HT1080 (cell line): Measurements from ENCODE around the gene STK4. TPM values are rescaled to one million over a fixed set of nuclear protein-coding genes. Genes with fewer than 3 reads are reported as not detected.
"Not testable (repeated sequence)": the region's sequence is repeated elsewhere in the genome, so short reads cannot be mapped to it uniquely, and the experiment has no call there.

Experiments
- DNase-seq: peaks from one replicate; pipeline ENCODE4 v3.0.0-alpha.2; 2015; ENCODE audit warnings: low read depth
- total RNA-seq: library from RNA; depleted of rRNA; stranded (reverse); fragments of >200 nt; shearing (Covaris generic); gene quantifications from 2 replicates; pipeline ENCODE4 v1.2.3, GENCODE V29; 2014

Gene STK4
- total RNA-seq, 1 experiment from 2014 or later: 25.8 TPM

GRCh38 chr20:45052698-45053429 is 86.6 kb downstream of the STK4 start:
- peak; percentile 77 for DNase-seq

GRCh38 chr20:45053430-45054351 is 87.4 kb downstream of the STK4 start:
- DNase-seq: no peak

DNA sequence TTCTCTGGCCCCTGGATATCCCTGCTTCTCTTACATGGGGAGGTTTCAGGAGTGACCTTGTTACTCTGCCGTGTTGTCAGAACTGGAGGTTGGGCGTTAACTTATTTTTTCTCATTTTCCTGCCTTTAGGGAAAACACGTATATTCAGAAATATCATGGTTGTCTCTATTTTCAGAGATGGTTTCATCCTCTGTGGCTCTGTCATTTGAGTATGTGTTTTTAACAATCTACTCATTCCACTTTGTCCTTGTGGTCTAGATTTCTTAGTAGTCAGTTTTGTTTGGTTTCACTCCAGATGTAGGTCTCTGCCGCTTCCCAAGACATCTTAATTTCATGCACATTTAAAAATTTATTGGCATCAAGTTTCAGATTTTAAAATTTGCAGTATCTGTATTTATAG is 88.7 kb downstream of the STK4 start:
- no peak for DNase-seq

DNA sequence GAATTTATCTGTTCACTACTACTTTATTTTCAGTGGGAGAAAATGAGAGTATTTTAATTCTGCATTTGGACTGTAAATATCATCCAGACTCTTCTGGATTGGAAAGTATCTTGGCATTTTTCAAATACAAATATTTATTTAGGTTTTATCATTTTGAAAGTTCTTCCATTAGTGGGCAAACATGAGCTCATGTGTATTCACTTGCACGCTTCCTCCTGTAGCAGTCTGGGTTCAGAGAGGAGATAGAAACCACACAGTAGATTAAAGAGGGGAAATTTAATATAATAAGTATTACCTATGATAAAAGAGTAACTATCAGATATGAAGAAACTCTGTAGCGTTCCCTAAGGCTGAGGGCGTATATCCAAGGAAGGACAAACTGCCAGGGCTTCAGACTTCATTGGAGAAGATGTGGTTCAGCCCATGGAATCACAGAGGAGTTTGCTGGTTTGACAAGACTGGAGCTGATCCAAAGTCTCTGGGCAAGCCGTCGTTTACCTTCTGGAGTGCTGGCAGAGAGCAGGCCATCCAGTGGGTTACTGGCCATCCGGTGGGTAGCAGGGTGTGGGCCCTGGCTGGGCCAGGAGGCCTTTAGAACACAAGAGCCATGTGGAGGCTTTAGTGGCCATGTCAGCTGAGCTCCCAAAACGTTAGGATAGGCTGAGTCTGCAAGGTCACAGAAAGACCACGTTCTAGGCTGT is 90.3 kb downstream of the STK4 start:
- no peak for DNase-seq

- DNase-seq: no peak
Measured at GRCh38 chr20:45058168-45058850, 92.0 kb downstream of the STK4 start.

DNA sequence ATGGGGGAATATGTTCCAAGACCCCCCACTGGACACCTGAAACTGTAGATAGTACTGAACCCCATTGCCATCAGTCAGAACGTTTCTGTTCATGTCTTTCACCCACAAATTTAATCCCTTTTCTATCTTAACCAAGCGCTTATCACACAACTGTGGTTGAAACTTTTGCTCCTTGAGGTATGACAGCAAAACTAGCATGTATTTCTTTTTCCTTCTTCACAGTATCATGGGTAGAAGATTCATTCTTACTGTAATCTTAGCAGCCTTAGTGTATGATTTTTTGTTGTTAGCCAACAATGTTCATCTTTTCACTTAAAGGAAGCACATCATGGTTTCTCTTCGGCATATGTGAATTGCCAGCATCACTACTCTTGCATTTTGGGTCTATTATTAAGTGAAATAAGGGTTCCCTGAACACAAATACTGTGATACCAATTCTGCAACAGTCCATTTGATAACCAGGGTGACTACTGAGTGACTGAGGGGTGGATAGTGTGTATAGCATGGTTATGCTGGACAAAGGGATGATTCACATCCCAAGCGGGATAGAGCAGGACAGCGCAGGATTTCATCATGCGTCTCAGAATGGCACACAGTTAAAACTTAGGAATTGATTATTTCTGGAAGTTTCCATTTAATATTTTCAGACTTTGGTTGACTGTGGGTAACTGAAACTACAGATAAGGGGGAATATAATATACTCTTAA is 92.9 kb downstream of the STK4 start:
- DNase-seq: peak; percentile 80

GRCh38 chr20:45060294-45060693 is 94.0 kb downstream of the STK4 start:
- no peak for DNase-seq

DNA sequence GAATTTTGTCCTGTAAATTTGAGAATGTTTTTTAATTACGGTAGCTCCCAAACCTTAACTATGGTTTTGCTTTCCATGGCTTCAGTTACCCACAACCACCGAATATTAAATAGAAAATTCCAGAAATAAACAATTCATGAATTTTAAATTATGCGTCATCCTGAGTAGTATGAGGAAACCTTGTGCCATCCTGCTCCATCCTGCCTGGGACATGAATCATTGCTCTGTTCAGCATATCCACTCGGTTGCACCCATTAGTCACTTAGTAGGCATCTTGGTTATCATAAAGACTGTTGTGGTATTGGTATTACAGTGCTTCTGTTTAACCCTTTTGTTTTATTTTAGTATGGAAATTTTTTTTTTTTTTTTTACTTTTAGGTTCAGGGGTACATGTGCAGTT is 94.9 kb downstream of the STK4 start:
- DNase-seq: peak; percentile 92

DNA sequence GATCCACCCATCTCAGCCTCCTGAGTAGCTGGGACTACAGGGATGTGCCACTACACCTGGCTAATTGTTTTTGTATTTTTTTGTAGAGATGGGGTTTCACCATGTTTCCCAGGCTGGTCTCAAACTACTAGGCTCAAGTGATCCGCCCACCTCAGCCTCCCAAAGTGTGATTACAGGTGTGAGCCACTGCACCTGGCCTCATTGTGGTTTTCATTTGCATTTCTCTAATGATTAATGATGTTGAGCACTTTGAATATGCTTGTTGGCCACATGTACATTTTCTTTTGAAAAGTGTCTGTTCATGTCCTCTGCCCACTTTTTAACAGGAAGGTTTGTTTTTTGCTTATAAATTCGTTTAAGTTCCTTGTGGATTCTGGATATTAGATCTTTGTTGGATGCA is 96.8 kb downstream of the STK4 start:
- not testable (repeated sequence) for DNase-seq

DNA sequence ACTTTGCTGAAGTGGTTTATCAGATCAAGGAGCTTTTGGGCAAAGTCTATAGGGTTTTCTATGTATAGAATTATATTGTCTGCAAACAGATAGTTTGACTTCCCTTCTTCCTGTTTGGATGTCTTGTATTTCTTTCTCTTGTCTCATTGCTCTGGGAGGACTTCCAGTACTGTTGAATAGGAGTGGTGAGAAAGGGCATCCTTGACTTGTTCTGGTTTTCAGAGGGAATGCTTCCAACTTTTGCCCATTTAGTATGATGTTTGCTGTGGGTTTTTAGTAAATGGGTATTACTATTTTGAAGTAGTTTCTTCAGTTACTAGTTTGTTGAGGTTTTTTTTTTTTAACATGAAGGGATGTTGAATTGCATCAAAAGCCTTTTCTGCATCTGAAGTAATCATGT is 98.5 kb downstream of the STK4 start:
- no peak for DNase-seq

GRCh38 chr20:45066372-45066771 is 100.1 kb downstream of the STK4 start:
- DNase-seq: no peak

DNA sequence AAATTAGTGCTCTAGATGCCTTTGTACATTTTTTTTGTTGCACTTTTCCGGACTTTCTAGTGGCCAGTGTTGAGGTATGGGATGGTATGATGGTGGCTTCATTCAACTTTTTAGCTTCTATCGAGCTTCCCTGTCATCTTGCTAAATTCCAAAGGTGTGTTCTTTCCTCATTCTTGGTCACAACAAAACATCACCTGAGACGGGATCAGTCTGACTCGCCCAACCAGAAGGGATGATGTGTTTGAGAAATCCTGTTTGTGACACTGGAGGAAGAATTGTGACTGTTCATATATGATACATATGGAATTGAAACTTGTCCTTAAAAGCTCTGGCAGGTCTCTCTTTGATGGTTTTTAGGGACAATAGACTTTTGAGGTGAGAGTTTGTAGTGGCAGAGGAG is 100.8 kb downstream of the STK4 start:
- DNase-seq: no peak

DNA sequence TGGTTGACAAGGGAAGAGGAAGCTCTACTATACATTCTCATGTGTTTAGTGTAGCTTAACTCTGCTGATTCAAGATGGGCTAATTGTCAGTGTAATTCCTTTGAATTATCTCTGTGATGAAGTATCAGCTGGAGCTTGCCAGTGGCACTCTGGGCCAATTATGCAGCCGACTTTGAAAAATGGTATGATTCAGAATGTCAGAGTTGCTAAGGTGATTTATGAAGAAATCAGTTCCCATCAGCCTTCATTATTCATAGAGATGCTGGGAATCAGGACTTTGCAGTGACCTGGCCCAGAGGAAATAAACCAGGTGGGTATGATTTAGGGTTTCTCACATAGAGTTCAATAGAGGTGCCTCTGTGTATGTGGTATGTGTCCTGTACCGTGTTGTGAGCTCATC is 101.2 kb downstream of the STK4 start:
- DNase-seq: no peak

- no peak for DNase-seq
Measured at GRCh38 chr20:45069261-45069660, 102.9 kb downstream of the STK4 start.

- DNase-seq: peak; percentile 9
Measured at GRCh38 chr20:45070932-45071632, 104.8 kb downstream of the STK4 start.

- no peak for DNase-seq
Measured at GRCh38 chr20:45072066-45072465, 105.8 kb downstream of the STK4 start.

GRCh38 chr20:45073221-45073620 is 106.9 kb downstream of the STK4 start:
- DNase-seq: no peak

DNA sequence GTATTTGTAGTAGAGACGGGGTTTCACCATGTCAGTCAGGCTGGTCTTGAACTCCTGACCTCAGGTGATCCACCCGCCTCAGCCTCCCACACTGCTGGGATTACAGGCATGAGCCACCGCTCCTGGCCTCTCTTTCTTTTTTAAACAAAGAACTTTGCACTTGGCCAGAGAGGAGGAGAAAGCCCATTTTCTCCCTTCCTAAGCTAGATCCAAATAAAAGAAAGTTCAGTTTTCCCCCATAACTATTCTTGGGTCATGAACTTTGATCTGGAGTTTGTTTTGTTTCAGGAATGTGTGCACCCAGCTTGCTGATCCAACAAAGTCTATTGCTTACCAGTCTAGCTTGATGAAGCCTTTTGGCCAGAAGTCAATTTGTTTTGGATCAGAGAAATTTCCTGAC is 111.2 kb downstream of the STK4 start:
- DNase-seq: no peak

DNA sequence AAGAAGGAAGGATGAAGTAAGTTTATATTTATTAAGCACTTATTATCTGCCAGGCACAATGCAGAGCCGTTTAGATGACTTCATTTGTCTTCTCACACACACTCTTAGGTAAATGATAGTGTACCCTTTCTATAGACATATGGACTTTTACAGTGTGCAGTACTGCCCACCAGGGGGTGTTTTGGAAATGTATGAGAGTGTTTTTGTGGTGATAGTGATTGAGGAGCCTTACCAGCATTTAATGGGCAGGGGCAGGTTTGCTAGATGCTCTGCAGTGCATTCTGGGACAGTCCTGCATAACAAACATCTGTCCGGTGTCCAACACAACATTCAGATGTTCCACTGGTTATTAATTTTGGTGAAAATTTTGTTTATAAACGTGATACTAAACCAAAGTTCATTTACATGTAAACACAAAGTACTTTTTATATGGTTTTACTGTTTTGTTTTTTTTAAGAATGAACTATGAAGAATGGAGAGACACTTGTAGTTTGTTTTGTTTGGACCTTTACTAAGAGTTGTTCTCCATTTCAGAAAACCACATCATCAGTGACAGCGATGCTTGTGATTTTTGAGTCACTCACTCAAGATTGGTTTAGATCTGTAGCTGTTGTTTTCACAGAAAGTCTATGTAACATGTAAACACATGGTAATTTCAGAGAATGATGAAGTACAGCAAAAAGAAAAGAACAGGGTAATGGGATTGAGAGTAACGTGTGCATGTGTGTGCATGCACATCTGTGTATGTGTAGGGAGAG is 114.7 kb downstream of the STK4 start:
- DNase-seq: peak; percentile 22
